HG03066 (cell line): ENCODE results near the gene TRIM27.
"Not testable (repeated sequence)": the region's sequence is repeated elsewhere in the genome, so short reads cannot be mapped to it uniquely, and the experiment has no call there.

Source experiments
- ATAC-seq: cut with Tn5 transposase; IDR thresholded peaks from one replicate; pipeline ENCODE4 v1.9.1; 2021; ENCODE audit warnings: low read depth; ENCODE audit not compliant: unreplicated experiment

Gene TRIM27

GRCh38 chr6:28923318-28924102, at the start of gene TRIM27:
Gene TRIM27, minus strand, starts transcription at chr6:28923985. Its CDS starts 353 bp downstream, at chr6:28923632.
- peak; percentile 76 for ATAC-seq

- not testable (repeated sequence) for ATAC-seq
Observed at GRCh38 chr6:28970056-28970455, 46.3 kb upstream of the TRIM27 start.

GRCh38 chr6:28969129-28969528, 45.3 kb upstream of the TRIM27 start:
- no peak for ATAC-seq

- ATAC-seq, result no peak
Observed at GRCh38 chr6:28968476-28968875, 44.7 kb upstream of the TRIM27 start.

- no peak for ATAC-seq
Observed at GRCh38 chr6:28965706-28966105, 41.9 kb upstream of the TRIM27 start.

- ATAC-seq, result no peak
Observed at GRCh38 chr6:28960846-28961500, 37.2 kb upstream of the TRIM27 start.

- not testable (repeated sequence) for ATAC-seq
Observed at GRCh38 chr6:28958561-28959243, 34.9 kb upstream of the TRIM27 start.

- ATAC-seq, result not testable (repeated sequence)
Observed at GRCh38 chr6:28957795-28958314, 34.1 kb upstream of the TRIM27 start.

GRCh38 chr6:28956331-28956730, 32.5 kb upstream of the TRIM27 start:
- ATAC-seq, result no peak

- no peak for ATAC-seq
Observed at GRCh38 chr6:28953585-28954258, 29.9 kb upstream of the TRIM27 start.

GRCh38 chr6:28953039-28953584, 29.3 kb upstream of the TRIM27 start:
- no peak for ATAC-seq

- not testable (repeated sequence) for ATAC-seq
Observed at GRCh38 chr6:28949656-28950195, 25.9 kb upstream of the TRIM27 start.

GRCh38 chr6:28948782-28949486, 25.1 kb upstream of the TRIM27 start:
- ATAC-seq, result no peak

GRCh38 chr6:28947831-28948270, 24.1 kb upstream of the TRIM27 start:
- ATAC-seq, result no peak

GRCh38 chr6:28947067-28947765, 23.4 kb upstream of the TRIM27 start:
- no peak for ATAC-seq

- ATAC-seq, result no peak
Observed at GRCh38 chr6:28945349-28945748, 21.6 kb upstream of the TRIM27 start.

GRCh38 chr6:28944412-28944865, 20.7 kb upstream of the TRIM27 start:
- no peak for ATAC-seq

GRCh38 chr6:28943557-28944411, 20.0 kb upstream of the TRIM27 start:
- ATAC-seq, result no peak
